Choroid plexus epithelial cell (primary cell): Measurements from ENCODE around the gene NBAS.
"Not testable (repeated sequence)": the region's sequence is repeated elsewhere in the genome, so short reads cannot be mapped to it uniquely, and the experiment has no call there.

Experiments
- DNase-seq: peaks from one replicate; pipeline ENCODE4 v3.0.0-alpha.2; 2010; ENCODE audit warnings: low read depth
- H3K4me3 ChIP-seq: 2 replicates; pipeline ENCODE4 v1.5.1; 2011; ENCODE audit warnings: low read depth, mild to moderate bottlenecking, control low read depth, low read length, moderate library complexity
- CTCF ChIP-seq: conservative IDR thresholded peaks from 2 replicates; pipeline ENCODE4 v1.5.1; 2011; ENCODE audit warnings: low read depth, mild to moderate bottlenecking, control low read depth, inconsistent platforms, low read length, moderate library complexity

The NBAS gene

GRCh38 chr2:15527074-15527739 is 33.9 kb downstream of the NBAS start:
- H3K4me3 ChIP-seq = no peak overlapping the region
- DNase-seq = no peak
- TF ChIP-seq CTCF = peak; percentile 23

GRCh38 chr2:15521641-15522181 is 39.4 kb downstream of the NBAS start:
- no peak for TF ChIP-seq CTCF
- H3K4me3 ChIP-seq = no peak overlapping the region
- peak; percentile 52 for DNase-seq

GRCh38 chr2:15520346-15520745 is 40.8 kb downstream of the NBAS start:
- TF ChIP-seq CTCF = no peak
- H3K4me3 ChIP-seq = no peak overlapping the region
- no peak for DNase-seq

GRCh38 chr2:15518759-15519158 is 42.4 kb downstream of the NBAS start:
- DNase-seq, H3K4me3 ChIP-seq: not testable (repeated sequence)

GRCh38 chr2:15517793-15518192 is 43.3 kb downstream of the NBAS start:
- no peak overlapping the region for H3K4me3 ChIP-seq
- no peak for DNase-seq
- TF ChIP-seq CTCF = no peak

- no peak for TF ChIP-seq CTCF
- no peak overlapping the region for H3K4me3 ChIP-seq
- no peak for DNase-seq
Observed at GRCh38 chr2:15511686-15512085, 49.4 kb downstream of the NBAS start.

GRCh38 chr2:15510552-15510951 is 50.6 kb downstream of the NBAS start:
- no peak for TF ChIP-seq CTCF
- DNase-seq = no peak
- no peak overlapping the region for H3K4me3 ChIP-seq
